ENCODE data around the gene CD180. TPM values are rescaled to one million over a fixed set of nuclear protein-coding genes. Genes with fewer than 3 reads are reported as not detected.

Gene CD180
- total RNA-seq, 1 donor from 2014 or later = 2.1 TPM

- intact Hi-C loops (cut with micrococcal nuclease) = loop anchor here (1.0 to 10.0 kb wide), 17 partner anchors 8 to 1443 kb away; partner anchors contain the start of genes ERBIN, MAST4, NLN and SGTB
These were observed 30.8 kb downstream of the CD180 start for GRCh38 chr5:67165526-67166459.

DNA sequence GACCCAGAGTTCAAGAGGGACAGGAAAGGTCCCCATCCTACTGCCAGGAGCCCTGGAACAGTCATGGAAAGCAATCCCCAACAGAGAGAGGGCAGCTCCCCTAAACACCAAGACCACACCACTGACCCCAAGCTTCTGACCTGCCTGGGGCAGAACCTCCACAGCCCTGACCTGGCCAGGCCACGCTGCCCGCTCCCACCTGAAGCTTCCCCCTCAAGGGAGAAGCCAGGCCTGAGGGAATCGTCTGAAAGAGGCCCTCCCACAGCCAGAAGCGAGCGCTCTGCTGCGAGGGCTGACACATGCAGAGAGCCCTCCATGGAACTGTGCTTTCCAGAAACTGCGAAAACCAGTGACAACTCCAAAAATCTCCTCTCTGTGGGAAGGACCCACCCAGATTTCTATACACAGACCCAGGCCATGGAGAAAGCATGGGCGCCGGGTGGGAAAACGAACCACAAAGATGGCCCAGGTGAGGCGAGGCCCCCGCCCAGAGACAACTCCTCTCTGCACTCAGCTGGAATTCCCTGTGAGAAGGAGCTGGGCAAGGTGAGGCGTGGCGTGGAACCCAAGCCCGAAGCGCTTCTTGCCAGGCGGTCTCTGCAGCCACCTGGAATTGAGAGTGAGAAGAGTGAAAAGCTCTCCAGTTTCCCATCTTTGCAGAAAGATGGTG, 31.6 kb downstream of the CD180 start:
- intact Hi-C loops (cut with micrococcal nuclease) = loop anchor here (5.0 to 10.0 kb wide), 7 partner anchors 350 to 1443 kb away; partner anchors contain the start of genes MAST4, NLN, SGTB and SREK1

DNA sequence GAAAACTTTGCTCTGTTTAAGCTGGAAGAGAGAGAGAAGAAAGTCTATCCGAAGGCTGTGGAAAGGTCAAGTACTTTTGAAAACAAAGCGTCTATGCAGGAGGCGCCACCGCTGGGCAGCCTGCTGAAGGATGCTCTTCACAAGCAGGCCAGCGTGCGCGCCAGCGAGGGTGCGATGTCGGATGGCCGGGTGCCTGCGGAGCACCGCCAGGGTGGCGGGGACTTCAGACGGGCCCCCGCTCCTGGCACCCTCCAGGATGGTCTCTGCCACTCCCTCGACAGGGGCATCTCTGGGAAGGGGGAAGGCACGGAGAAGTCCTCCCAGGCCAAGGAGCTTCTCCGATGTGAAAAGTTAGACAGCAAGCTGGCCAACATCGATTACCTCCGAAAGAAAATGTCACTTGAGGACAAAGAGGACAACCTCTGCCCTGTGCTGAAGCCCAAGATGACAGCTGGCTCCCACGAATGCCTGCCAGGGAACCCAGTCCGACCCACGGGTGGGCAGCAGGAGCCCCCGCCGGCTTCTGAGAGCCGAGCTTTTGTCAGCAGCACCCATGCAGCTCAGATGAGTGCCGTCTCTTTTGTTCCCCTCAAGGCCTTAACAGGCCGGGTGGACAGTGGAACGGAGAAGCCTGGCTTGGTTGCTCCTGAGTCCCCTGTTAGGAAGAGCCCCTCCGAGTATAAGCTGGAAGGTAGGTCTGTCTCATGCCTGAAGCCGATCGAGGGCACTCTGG, 32.6 kb downstream of the CD180 start:
- intact Hi-C loops (cut with micrococcal nuclease) = loop anchor here (10.0 kb wide), 3 partner anchors 351 to 1201 kb away; partner anchors contain the start of gene SREK1

GRCh38 chr5:67163231-67163756, 33.3 kb downstream of the CD180 start:
- intact Hi-C loops (cut with micrococcal nuclease) = loop anchor here (10.0 kb wide), 3 partner anchors 352 to 1202 kb away; partner anchors contain the start of gene SREK1

DNA sequence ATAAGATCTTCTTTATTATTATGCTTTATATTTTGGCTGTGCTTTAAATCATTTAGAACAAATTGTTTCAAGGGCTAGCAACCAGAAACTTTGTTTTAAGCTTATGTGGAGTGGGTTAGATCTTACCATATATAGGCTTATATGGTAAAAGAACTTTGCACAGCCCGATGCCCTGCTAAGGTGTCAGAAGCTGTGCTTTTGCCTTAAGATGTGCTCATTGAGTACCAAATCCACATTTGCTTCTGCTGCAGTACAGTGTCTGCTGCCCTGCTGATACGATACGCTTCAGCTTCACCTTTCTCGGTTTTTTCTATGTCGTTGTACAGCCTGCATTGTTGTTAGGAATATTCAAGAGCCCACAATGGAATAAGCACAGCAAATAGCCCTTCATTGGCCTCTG, 34.8 kb downstream of the CD180 start:
- intact Hi-C loops (cut with micrococcal nuclease) = loop anchor here (1.0 to 10.0 kb wide), 4 partner anchors 48 to 1203 kb away; partner anchors contain the start of gene SREK1

DNA sequence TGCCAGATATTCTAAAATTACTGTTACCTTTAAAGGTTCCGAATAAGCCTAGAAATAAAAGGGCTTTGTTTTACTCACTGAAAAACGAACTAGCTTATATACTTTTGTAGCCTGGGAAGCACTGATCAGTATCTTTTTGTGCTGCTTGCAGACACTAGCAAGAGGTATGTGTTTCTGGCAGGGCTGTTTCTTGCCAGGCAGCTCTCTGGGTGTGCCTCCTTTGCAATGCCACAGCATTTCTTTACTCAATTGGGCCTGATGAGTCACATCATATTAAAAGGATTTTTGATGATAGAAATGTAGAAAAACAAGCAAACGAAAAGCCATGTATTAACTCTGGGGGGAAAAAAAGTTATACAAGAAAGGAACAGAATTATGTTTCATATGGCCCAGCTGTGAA, 35.6 kb downstream of the CD180 start:
- intact Hi-C loops (cut with micrococcal nuclease) = loop anchor here (1.0 to 10.0 kb wide), 4 partner anchors 48 to 1204 kb away; partner anchors contain the start of gene SREK1

GRCh38 chr5:67160272-67160671, 36.3 kb downstream of the CD180 start:
- intact Hi-C loops (cut with micrococcal nuclease) = loop anchor here (10.0 kb wide), 3 partner anchors 355 to 1205 kb away; partner anchors contain the start of gene SREK1

GRCh38 chr5:67156976-67157583, 39.5 kb downstream of the CD180 start:
- intact Hi-C loops (cut with micrococcal nuclease) = loop anchor here (1.0 to 5.0 kb wide), 5 partner anchors 9 to 850 kb away; no protein-coding TSS in a partner anchor

- intact Hi-C loops (cut with micrococcal nuclease) = loop anchor here (5.0 kb wide), 1 partner anchor 847 kb away; no protein-coding TSS in a partner anchor
These were observed 41.9 kb downstream of the CD180 start for GRCh38 chr5:67154556-67155206.

- intact Hi-C loops (cut with micrococcal nuclease) = no loop called here
These were observed 43.3 kb downstream of the CD180 start for GRCh38 chr5:67153292-67153691.

DNA sequence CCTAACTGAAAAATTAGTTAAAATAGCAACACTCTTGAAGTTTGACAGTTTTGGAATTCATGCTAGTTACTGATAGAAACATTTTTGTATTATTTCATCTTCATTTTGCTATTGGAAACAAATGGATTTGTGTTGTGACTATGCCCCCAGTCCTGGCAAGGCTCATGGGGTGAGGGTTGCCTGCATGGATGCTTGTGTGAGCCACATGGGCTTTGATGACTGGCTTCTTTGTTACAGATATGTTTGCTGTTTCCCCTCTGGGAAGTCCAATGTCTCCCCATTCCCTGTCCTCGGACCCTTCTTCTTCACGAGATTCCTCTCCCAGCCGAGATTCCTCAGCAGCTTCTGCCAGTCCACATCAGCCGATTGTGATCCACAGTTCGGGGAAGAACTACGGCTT, 44.2 kb downstream of the CD180 start:
- intact Hi-C loops (cut with micrococcal nuclease) = no loop called here

- intact Hi-C loops (cut with micrococcal nuclease) = no loop called here
These were observed 46.6 kb downstream of the CD180 start for GRCh38 chr5:67149951-67150523.

- intact Hi-C loops (cut with micrococcal nuclease) = no loop called here
These were observed 47.3 kb downstream of the CD180 start for GRCh38 chr5:67149057-67149950.

DNA sequence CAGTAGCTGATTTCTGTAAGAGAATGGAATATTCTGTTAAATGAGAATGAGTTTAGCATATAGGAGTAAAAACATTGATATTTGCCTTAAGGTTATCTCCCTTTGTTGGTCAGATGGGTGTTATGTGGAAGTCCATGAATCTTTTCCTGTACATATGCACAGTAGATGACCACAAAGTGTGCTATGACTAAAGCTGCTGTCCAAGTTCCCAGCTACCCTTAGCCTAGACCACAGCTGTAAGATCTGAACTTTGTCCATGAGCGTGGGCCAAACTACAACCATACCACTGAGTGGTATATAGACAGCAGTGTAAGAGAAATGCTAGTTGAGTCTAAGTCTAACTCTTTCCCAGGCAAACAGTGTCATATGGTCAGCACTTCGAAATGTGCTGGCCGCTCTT, 48.8 kb downstream of the CD180 start:
- intact Hi-C loops (cut with micrococcal nuclease) = no loop called here

DNA sequence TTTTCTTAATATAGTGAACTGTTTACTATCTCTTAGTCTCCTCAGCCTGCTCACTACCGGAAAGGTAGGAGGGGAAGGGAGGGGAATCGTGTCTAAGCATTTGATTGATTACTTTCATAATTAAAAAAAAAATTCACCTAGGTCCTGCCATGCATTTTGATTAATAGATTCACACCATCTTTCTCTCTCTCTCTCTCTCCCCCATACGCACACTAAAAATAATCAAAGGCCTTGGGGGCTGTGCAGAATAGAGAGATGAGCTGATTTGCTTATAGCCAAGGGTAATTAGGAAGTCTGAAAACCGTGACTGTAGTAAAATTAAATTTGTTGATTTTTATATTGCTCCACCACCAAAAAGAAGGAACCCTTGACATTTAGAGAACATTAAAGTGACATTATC, 49.6 kb downstream of the CD180 start:
- intact Hi-C loops (cut with micrococcal nuclease) = no loop called here

DNA sequence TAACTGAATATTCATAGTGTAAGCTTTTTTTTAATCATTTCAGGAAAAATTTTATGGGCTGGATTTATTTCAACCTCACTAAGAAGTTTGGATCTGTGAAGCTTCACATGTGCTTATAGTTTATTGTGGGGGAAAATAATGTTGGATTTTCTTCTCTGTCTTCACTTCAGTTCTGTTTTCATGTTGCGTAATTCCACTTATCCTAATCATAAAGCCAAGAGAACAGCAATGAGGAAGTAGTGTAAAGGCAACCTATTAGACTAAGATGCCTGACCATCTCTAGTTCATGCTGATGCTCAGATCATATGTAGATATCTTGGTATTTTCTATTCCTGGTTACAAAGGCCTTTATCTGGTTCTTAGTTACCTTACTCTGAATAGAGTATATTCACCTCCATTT, 50.0 kb downstream of the CD180 start:
- intact Hi-C loops (cut with micrococcal nuclease) = no loop called here

- intact Hi-C loops (cut with micrococcal nuclease) = no loop called here
These were observed 52.4 kb downstream of the CD180 start for GRCh38 chr5:67144183-67144639.

- intact Hi-C loops (cut with micrococcal nuclease) = no loop called here
These were observed 53.0 kb downstream of the CD180 start for GRCh38 chr5:67143549-67143948.

Measured in T-helper 1 cell treated with Interleukin-12 subunit alpha and Interleukin-12 subunit beta and Interleukin-4 antibody, amounts not matched to agents 30 ng/mL and 1 ng/mL, for 36 hours (primary cell).